ENCODE results near the gene GDPD5. TPM values are rescaled to one million over a fixed set of nuclear protein-coding genes. Genes with fewer than 3 reads are reported as not detected.

Gene GDPD5
- total RNA-seq, 3 donors from 2014 or later (not counting 1 experiment from before 2014, with no cell fraction given) = 49.7 to 95.2 (median 60.2) TPM

DNA sequence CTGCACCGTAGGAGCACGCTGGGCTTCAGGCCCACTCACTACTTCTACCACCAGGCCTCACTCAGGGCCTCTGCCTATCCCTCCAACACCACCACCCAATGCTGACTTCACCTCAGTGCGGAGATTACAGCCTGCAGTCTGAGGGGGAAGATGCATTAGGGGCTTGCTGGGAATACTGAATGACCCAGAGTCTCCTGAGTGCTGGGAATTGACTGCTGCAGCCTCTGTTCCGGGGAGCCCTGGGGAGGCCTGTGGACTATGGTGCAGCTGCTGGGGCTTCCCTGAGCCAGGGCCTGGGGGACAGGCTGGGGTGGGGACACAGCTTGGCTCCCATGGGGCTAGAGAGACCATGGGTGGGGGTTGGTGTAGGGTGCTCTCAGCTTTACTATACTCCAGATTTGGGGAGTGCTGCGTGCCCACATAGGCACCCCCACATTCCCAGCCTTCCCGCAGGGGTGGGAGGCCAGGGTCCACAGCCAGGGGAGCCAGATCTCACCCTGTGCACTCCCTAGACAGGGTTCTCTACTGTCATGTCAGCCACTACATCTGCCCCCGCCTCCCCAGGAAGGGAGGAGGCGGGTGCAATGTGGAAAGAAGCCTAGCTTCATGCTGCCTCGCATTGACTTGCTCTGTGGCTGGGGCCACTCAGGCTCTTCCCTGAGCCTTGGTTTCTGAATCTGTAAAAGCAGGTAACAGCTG, 44.4 kb downstream of the GDPD5 start:
- no peak for DNase-seq
- Histone ChIP-seq H3K27me3 (ENCODE audit: control insufficient read depth, insufficient read depth, low read length) (no peaks in the 10 kb centered on the region), H3K4me1 (ENCODE audit: control insufficient read depth, insufficient read depth, low read length) (peaks cover under 1% of the 10 kb centered on the region), H3K36me3 (ENCODE audit: control insufficient read depth, insufficient read depth, low read length) (no peaks in the 10 kb centered on the region), H3K9me3 (ENCODE audit: control insufficient read depth, insufficient read depth, low read length) (no peaks in the 10 kb centered on the region), H3K27ac (ENCODE audit: low read length) (no peak overlapping the region), H3K4me3 (ENCODE audit: low read length) (no peak overlapping the region)
- Mint-ChIP-seq H3K36me3 (no peaks in the 10 kb centered on the region), H3K27ac (no peak overlapping the region), H3K27me3 (ENCODE audit: low read depth in 2 of 2) (no peaks in the 10 kb centered on the region), H3K4me3 (no peak overlapping the region), H3K4me1 (no peaks in the 10 kb centered on the region), H3K9me3 (no peaks in the 10 kb centered on the region)
- ATAC-seq = no peak
- intact Hi-C loops (cut with micrococcal nuclease) = no loop called here
- TF ChIP-seq, protein P1, sequence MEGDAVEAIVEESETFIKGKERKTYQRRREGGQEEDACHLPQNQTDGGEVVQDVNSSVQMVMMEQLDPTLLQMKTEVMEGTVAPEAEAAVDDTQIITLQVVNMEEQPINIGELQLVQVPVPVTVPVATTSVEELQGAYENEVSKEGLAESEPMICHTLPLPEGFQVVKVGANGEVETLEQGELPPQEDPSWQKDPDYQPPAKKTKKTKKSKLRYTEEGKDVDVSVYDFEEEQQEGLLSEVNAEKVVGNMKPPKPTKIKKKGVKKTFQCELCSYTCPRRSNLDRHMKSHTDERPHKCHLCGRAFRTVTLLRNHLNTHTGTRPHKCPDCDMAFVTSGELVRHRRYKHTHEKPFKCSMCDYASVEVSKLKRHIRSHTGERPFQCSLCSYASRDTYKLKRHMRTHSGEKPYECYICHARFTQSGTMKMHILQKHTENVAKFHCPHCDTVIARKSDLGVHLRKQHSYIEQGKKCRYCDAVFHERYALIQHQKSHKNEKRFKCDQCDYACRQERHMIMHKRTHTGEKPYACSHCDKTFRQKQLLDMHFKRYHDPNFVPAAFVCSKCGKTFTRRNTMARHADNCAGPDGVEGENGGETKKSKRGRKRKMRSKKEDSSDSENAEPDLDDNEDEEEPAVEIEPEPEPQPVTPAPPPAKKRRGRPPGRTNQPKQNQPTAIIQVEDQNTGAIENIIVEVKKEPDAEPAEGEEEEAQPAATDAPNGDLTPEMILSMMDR (IDR thresholded peaks at IDR 0.05) = no peak
- 94% methylated on average over 8 of the region's 9 CpGs for whole genome bisulfite sequencing (ENCODE audit: insufficient coverage)

DNA sequence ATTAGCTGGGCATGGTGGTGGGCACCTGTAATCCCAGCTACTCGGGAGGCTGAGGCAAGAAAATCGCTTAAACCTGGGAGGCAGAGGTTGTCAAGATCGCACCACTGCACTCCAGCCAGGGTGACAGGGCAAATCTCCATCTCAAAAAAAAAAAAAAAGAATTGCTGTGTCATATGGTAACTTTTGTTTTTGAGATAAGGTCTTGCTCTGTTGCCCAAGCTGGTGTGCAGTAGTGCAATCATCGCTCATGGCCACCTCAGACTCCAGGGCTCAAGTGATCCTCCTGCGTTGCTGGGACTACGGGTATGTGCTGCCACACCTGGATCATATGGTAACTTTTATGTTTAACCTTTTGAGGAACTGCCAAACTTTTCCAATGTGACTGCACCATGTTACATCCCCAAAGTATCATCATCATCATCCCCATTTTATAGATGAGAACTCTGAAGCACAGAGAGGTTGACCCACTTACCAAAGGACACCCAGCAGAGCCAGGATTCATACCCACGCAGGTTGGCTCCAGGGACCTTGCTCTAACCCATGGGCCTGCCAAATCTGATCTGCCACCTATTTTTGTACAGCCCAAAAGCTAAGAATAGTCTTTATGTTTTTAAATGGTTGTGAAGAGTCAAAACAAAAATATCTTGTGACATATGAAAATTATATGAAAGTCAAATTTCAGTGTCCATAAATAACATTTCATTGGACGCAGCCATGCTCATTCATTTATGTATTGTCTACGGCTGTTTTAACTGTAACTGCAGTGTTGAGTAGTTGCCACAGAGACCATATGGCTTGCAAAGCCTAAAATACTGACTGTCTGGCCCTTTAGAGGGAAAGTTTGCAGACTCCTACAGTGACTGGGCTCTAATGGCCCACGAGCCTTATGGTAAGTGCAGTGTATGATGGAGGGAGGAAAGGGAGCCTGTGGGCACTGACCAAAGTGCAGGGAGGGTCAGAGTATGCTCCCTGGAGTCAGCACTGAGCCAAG, 45.3 kb downstream of the GDPD5 start:
- H3K4me1 ChIP-seq (ENCODE audit: control insufficient read depth, insufficient read depth, low read length) = peaks cover 10% of the 10 kb centered on the region
- peaks cover 7 to 8% of the 10 kb centered on the region in 2 donors for H3K4me1 Mint-ChIP-seq
- intact Hi-C loops (cut with micrococcal nuclease) = no loop called here
- H3K27me3 Mint-ChIP-seq (ENCODE audit: low read depth in 2 of 2) = no peaks in the 10 kb centered on the region
- H3K27ac ChIP-seq (ENCODE audit: low read length) = no peak overlapping the region
- no peaks in the 10 kb centered on the region for H3K36me3 ChIP-seq (ENCODE audit: control insufficient read depth, insufficient read depth, low read length)
- H3K9me3 ChIP-seq (ENCODE audit: control insufficient read depth, insufficient read depth, low read length) = no peaks in the 10 kb centered on the region
- no peak overlapping the region for H3K4me3 Mint-ChIP-seq
- no peaks in the 10 kb centered on the region for H3K27me3 ChIP-seq (ENCODE audit: control insufficient read depth, insufficient read depth, low read length)
- ATAC-seq = no peak
- H3K27ac Mint-ChIP-seq = no peak overlapping the region
- WGBS (ENCODE audit: insufficient coverage) = 83% methylated on average over 10 of the region's 10 CpGs
- H3K4me3 ChIP-seq (ENCODE audit: low read length) = no peak overlapping the region
- TF ChIP-seq, protein P1 (IDR thresholded peaks at IDR 0.05) = no peak
- no peak for DNase-seq
- H3K36me3 Mint-ChIP-seq = no peaks in the 10 kb centered on the region
- H3K9me3 Mint-ChIP-seq = no peaks in the 10 kb centered on the region

DNA sequence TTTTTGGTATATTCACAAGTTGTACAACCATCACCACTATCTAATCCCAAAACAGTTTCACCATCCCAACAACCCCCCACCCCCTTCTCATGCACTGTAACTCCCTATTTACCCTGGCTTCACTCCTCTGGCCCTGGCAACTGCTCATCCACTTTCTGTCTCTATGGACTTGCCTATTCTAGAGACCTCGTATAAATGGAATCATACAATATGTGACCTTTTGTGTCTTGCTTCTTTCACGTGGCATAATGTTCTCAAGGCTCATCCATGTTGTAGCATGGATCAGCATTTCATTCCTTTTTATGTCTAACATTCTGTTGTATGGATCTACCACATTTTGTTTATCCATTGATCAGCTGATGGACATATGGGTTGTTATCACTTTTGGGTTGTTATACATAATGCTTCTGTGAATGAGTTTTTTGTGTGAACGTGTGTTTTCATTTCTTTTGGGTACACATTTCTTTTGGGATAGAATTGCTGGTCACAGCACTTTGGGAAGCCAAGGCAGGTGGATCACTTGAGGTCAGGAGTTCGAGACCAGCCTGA, 46.1 kb downstream of the GDPD5 start:
- Mint-ChIP-seq H3K9me3 (no peaks in the 10 kb centered on the region), H3K4me1 (peaks cover 16% of the 10 kb centered on the region in 2 donors), H3K27me3 (ENCODE audit: low read depth in 2 of 2) (no peaks in the 10 kb centered on the region), H3K36me3 (no peaks in the 10 kb centered on the region), H3K4me3 (no peak overlapping the region), H3K27ac (no peak overlapping the region)
- Histone ChIP-seq H3K4me1 (ENCODE audit: control insufficient read depth, insufficient read depth, low read length) (peaks cover 16% of the 10 kb centered on the region), H3K27me3 (ENCODE audit: control insufficient read depth, insufficient read depth, low read length) (no peaks in the 10 kb centered on the region), H3K9me3 (ENCODE audit: control insufficient read depth, insufficient read depth, low read length) (no peaks in the 10 kb centered on the region), H3K36me3 (ENCODE audit: control insufficient read depth, insufficient read depth, low read length) (no peaks in the 10 kb centered on the region), H3K27ac (ENCODE audit: low read length) (no peak overlapping the region), H3K4me3 (ENCODE audit: low read length) (no peak overlapping the region)
- DNase-seq (no peak), ATAC-seq (no peak)
- TF ChIP-seq, protein P1 (IDR thresholded peaks at IDR 0.05) = no peak
- intact Hi-C loops (cut with micrococcal nuclease) = no loop called here
- WGBS (ENCODE audit: insufficient coverage) = 91% methylated on average over 3 of the region's 4 CpGs

All from natural killer cell (primary cell).